ENCODE results near the gene FBXO21.
"Not testable (repeated sequence)": the region's sequence is repeated elsewhere in the genome, so short reads cannot be mapped to it uniquely, and the experiment has no call there.

GRCh38 chr12:117192581-117192980 is 2.3 kb upstream of the FBXO21 start:
- not testable (repeated sequence) for TF ChIP-seq EZH2 (IDR thresholded peaks at IDR 0.05; ENCODE audit: low read depth); CTCF (conservative IDR thresholded peaks at IDR 0.05)

Measured in PC-9 (cell line).